Esophagus muscularis mucosa (tissue), 4 donors: ENCODE data around the gene FAM89B. TPM values are rescaled to one million over a fixed set of nuclear protein-coding genes. Genes with fewer than 3 reads are reported as not detected.

Experiments used
- DNase-seq: peaks from one replicate; pipeline ENCODE4 v3.0.0-alpha.2; 2017; ENCODE audit errors: extremely low spot score
- H3K27ac ChIP-seq, 4 donors: fragments of 200-600 bp; sonication (generic); replicated peaks in 1 of 4; 1 replicate in 3 of 4; 2 replicates in 1 of 4; pipeline ENCODE4 v1.5.1; 2016 to 2019; ENCODE audit warnings: mild to moderate bottlenecking in 1 of 4
- H3K27me3 ChIP-seq, 4 donors: fragments of 200-600 bp; sonication (generic); one replicate each; pipeline versions ENCODE4 v1.5.1 to v1.6.0; 2016 to 2019
- H3K36me3 ChIP-seq, 4 donors: fragments of 200-600 bp; sonication (generic); one replicate each; pipeline ENCODE4 v1.5.1; 2016 to 2019
- H3K4me1 ChIP-seq, 4 donors: fragments of 200-600 bp; sonication (generic); one replicate each; pipeline ENCODE4 v1.5.1; 2016 to 2019
- H3K4me3 ChIP-seq, 4 donors: fragments of 200-600 bp; sonication (generic); 1 replicate in 2 of 4; 2 replicates in 2 of 4; pipeline ENCODE4 v1.5.1; 2016 to 2019; ENCODE audit warnings: mild to moderate bottlenecking in 4 of 4, moderate library complexity in 1 of 4
- H3K9me3 ChIP-seq, 4 donors: fragments of 200-600 bp; sonication (generic); 1 replicate in 3 of 4; 2 replicates in 1 of 4; pipeline ENCODE4 v1.5.1; 2016 to 2019
- CTCF ChIP-seq, 3 experiments: fragments of 200-600 bp in 2 of 3; fragments of 450-650 bp in 1 of 3; sonication (generic) in 2 of 3; IDR thresholded peaks; one replicate each; pipeline ENCODE4 v1.5.1; 2017 to 2019; ENCODE audit warnings: antibody characterized with exemption in 3 of 3, mild to moderate bottlenecking in 2 of 3, moderate library complexity in 1 of 3
- EP300 ChIP-seq: sonication (generic); formaldehyde crosslinking; IDR thresholded peaks from one replicate; pipeline ENCODE4 v1.6.1; 2017; ENCODE audit warnings: antibody characterized with exemption
- POLR2A ChIP-seq: fragments of 450-650 bp; IDR thresholded peaks from one replicate; pipeline ENCODE4 v1.6.1; 2017; ENCODE audit warnings: antibody characterized with exemption, moderate library complexity, mild to moderate bottlenecking, low read depth
- POLR2AphosphoS5 ChIP-seq, 2 donors: sonication (generic); formaldehyde crosslinking; IDR thresholded peaks; one replicate each; pipeline ENCODE4 v1.6.1; 2017; ENCODE audit warnings: antibody characterized with exemption in 2 of 2
- WGBS: methylation state at CpG from one replicate; pipeline ENCODE4 v1.1.5; 2018; 5-methylcytosine and 5-hydroxymethylcytosine counted together
- intact Hi-C: fragments of 100-400 bp; cut with DNase I; formaldehyde crosslinking; loops from one replicate; pipeline ENCODE4 v1.15.1; 2023
- total RNA-seq, 4 donors: library from RNA; depleted of rRNA; stranded (reverse); fragments of >200 nt; gene quantifications; one replicate each; pipeline versions ENCODE4 v1.1.0 to v1.2.1, GENCODE V29; 2016

The FAM89B gene
- total RNA-seq, 4 donors from 2014 or later: 47.9 to 90.4 (median 75.0) TPM

- H3K4me3 ChIP-seq: peak overlapping the region; percentile 78 to 98 (median 88)
- WGBS: 5% methylated on average over 6 of the region's 26 CpGs
- DNase-seq: no peak
- H3K36me3 ChIP-seq: peaks cover 18 to 34% (median 34%) of the 10 kb centered on the region in 4 donors
- peak overlapping the region; percentile 95 to 99 (median 96) for H3K27ac ChIP-seq
- peaks cover 54 to 91% (median 74%) of the 10 kb centered on the region in 4 donors for H3K4me1 ChIP-seq
- no peaks in the 10 kb centered on the region for H3K27me3 ChIP-seq
- no peak for TF ChIP-seq POLR2AphosphoS5 (IDR thresholded peaks at IDR 0.05)
- no peak for TF ChIP-seq CTCF (IDR thresholded peaks at IDR 0.05)
- intact Hi-C loops: no loop called here
- H3K9me3 ChIP-seq: no peaks in the 10 kb centered on the region
These were observed 4.0 kb downstream of the FAM89B start for GRCh38 chr11:65576232-65576866.

- H3K36me3 ChIP-seq: peaks cover 24 to 42% (median 42%) of the 10 kb centered on the region in 4 donors
- H3K27me3 ChIP-seq: no peaks in the 10 kb centered on the region
- 16% methylated on average over 10 of the region's 18 CpGs for WGBS
- H3K4me3 ChIP-seq: peak overlapping the region; percentile 78 to 98 (median 88)
- H3K9me3 ChIP-seq: no peaks in the 10 kb centered on the region
- peaks cover 47 to 88% (median 67%) of the 10 kb centered on the region in 4 donors for H3K4me1 ChIP-seq
- intact Hi-C loops: no loop called here
- no peak for DNase-seq
- peak overlapping the region; percentile 95 to 99 (median 96) for H3K27ac ChIP-seq
- peak in 1 of 2 donors; percentile 70 for TF ChIP-seq POLR2AphosphoS5 (IDR thresholded peaks at IDR 0.05)
- TF ChIP-seq EP300: no peak
- no peak for TF ChIP-seq CTCF (IDR thresholded peaks at IDR 0.05)
- peak; percentile 50 for TF ChIP-seq POLR2A
These were observed 4.8 kb downstream of the FAM89B start for GRCh38 chr11:65576867-65577755.

- Histone ChIP-seq H3K4me1 (peaks cover 46 to 88% (median 65%) of the 10 kb centered on the region in 4 donors), H3K9me3 (no peaks in the 10 kb centered on the region), H3K27me3 (no peaks in the 10 kb centered on the region), H3K27ac (peak overlapping the region; percentile 95 to 99 (median 96)), H3K36me3 (peaks cover 24 to 48% (median 46%) of the 10 kb centered on the region in 4 donors), H3K4me3 (peak overlapping the region; percentile 78 to 98 (median 88))
- 29% methylated on average over 2 of the region's 8 CpGs for WGBS
- intact Hi-C loops: no loop called here
- TF ChIP-seq EP300 (no peak), CTCF (IDR thresholded peaks at IDR 0.05) (no peak), POLR2A (no peak), POLR2AphosphoS5 (IDR thresholded peaks at IDR 0.05) (no peak)
- no peak for DNase-seq
These were observed 5.4 kb downstream of the FAM89B start for GRCh38 chr11:65577756-65578109.

GRCh38 chr11:65578134-65578533 is 5.8 kb downstream of the FAM89B start:
- intact Hi-C loops: no loop called here
- Histone ChIP-seq H3K4me1 (peaks cover 44 to 84% (median 63%) of the 10 kb centered on the region in 4 donors), H3K27ac (peak overlapping the region; percentile 95 to 99 (median 96)), H3K27me3 (no peaks in the 10 kb centered on the region), H3K36me3 (peaks cover 24 to 52% (median 47%) of the 10 kb centered on the region in 4 donors), H3K4me3 (peak overlapping the region; percentile 78 to 98 (median 88)), H3K9me3 (no peaks in the 10 kb centered on the region)
- WGBS: 76% methylated on average over 7 of the region's 7 CpGs
- no peak for DNase-seq
- TF ChIP-seq CTCF (IDR thresholded peaks at IDR 0.05) (no peak), POLR2A (no peak), POLR2AphosphoS5 (IDR thresholded peaks at IDR 0.05) (no peak), EP300 (no peak)
